Measurements from ENCODE around the gene NFKB2.

DNA sequence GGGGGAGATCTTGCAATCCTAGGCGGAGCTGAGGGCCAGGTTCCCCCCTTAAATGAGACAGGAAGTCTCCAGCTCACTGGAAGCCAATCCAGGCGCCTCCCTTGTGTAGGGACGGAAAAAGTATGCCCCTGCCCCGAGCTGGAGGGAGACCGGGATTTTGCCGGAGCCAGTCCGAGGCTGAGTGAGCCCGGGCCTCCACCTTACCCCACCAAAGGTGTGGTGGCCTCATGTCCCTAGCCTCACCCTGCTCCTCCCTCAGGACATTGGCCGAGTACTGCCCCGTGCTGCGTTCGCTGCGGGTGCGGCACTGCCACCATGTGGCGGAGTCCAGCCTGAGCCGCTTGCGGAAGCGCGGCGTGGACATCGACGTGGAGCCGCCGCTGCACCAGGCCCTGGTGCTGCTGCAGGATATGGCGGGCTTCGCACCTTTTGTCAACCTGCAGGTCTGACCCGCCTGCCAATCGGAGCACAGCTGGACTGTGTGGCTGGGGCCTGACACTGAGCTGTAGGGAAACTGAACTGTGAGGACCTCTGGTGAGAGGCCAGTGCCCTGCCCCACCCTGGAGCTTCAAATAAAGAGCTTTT, 27.1 kb downstream of the NFKB2 start:
- peak; percentile 11 for TF ChIP-seq POLR2A (IDR thresholded peaks at IDR 0.05)
- TF ChIP-seq, protein P1, sequence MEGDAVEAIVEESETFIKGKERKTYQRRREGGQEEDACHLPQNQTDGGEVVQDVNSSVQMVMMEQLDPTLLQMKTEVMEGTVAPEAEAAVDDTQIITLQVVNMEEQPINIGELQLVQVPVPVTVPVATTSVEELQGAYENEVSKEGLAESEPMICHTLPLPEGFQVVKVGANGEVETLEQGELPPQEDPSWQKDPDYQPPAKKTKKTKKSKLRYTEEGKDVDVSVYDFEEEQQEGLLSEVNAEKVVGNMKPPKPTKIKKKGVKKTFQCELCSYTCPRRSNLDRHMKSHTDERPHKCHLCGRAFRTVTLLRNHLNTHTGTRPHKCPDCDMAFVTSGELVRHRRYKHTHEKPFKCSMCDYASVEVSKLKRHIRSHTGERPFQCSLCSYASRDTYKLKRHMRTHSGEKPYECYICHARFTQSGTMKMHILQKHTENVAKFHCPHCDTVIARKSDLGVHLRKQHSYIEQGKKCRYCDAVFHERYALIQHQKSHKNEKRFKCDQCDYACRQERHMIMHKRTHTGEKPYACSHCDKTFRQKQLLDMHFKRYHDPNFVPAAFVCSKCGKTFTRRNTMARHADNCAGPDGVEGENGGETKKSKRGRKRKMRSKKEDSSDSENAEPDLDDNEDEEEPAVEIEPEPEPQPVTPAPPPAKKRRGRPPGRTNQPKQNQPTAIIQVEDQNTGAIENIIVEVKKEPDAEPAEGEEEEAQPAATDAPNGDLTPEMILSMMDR (IDR thresholded peaks at IDR 0.05), result peak; percentile 82 to 92 (median 88)
